Activated naive CD4-positive, alpha-beta T cell treated with anti-CD3 and anti-CD28 coated beads, Interleukin-2, amount 50 U/mL, for 24 hours (primary cell): ENCODE results near the gene FHIT.

ENCODE experiments used
- H3K27ac Mint-ChIP-seq: one replicate; pipeline ENCODE4 v1.8.0; 2021; ENCODE audit warnings: mild to moderate bottlenecking, mixed read lengths
- H3K27me3 Mint-ChIP-seq: one replicate; pipeline ENCODE4 v1.8.0; 2021; ENCODE audit warnings: mixed read lengths
- H3K36me3 Mint-ChIP-seq: one replicate; pipeline ENCODE4 v1.8.0; 2021; ENCODE audit warnings: mixed read lengths
- H3K4me1 Mint-ChIP-seq: one replicate; pipeline ENCODE4 v1.8.0; 2021; ENCODE audit warnings: mixed read lengths
- H3K4me3 Mint-ChIP-seq: one replicate; pipeline ENCODE4 v1.8.0; 2021; ENCODE audit warnings: mild to moderate bottlenecking, mixed read lengths
- H3K9me3 Mint-ChIP-seq: one replicate; pipeline ENCODE4 v1.8.0; 2021; ENCODE audit warnings: mixed read lengths

Gene FHIT

GRCh38 chr3:60770532-60770931, 480.7 kb downstream of the FHIT start:
- Mint-ChIP-seq H3K27ac (no peak overlapping the region), H3K4me3 (no peak overlapping the region), H3K9me3 (peaks cover under 1% of the 10 kb centered on the region), H3K27me3 (no peaks in the 10 kb centered on the region), H3K4me1 (no peaks in the 10 kb centered on the region), H3K36me3 (peaks cover 3% of the 10 kb centered on the region)

DNA sequence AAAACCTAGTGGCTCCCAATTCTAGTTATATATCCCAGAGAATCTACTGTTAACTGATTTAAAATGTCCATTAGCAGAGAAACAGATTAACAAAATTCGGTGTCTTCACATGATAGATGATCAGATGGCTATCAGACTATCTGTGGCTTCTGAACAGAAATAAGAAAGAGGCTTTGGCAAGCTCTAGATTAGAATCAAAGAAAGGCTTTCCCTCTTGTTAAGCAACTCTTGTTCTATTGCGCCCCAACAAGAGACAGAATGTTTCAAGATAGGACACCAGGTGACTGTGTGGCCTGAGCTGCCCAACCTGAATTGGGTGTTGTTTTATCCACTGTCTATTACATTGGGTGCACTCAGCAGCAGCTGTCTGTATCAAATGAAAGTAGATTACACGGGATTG, 483.7 kb downstream of the FHIT start:
- H3K9me3 Mint-ChIP-seq: no peaks in the 10 kb centered on the region
- H3K4me3 Mint-ChIP-seq: no peak overlapping the region
- no peak overlapping the region for H3K27ac Mint-ChIP-seq
- no peaks in the 10 kb centered on the region for H3K36me3 Mint-ChIP-seq
- no peaks in the 10 kb centered on the region for H3K4me1 Mint-ChIP-seq
- H3K27me3 Mint-ChIP-seq: no peaks in the 10 kb centered on the region

DNA sequence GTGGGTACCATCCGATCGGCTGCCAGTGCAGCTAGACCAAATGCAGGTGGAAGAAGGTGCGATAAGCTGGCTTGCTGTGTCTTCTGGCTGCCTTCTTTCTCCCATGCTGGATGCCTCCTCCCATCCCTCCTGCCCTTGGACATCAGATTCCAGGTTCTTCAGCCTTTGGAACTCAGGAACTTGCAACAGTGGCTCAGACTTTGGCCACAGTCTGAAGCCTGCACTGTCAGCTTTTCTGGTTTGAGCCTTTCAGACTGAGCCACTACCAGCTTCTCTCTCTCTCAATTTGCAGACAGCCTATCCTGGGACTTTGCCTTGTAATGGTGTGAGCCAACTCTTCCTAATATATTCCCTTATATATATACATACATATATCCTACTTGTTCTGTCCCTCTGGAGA, 485.5 kb downstream of the FHIT start:
- no peaks in the 10 kb centered on the region for H3K36me3 Mint-ChIP-seq
- no peaks in the 10 kb centered on the region for H3K27me3 Mint-ChIP-seq
- no peaks in the 10 kb centered on the region for H3K9me3 Mint-ChIP-seq
- no peaks in the 10 kb centered on the region for H3K4me1 Mint-ChIP-seq
- no peak overlapping the region for H3K4me3 Mint-ChIP-seq
- no peak overlapping the region for H3K27ac Mint-ChIP-seq

DNA sequence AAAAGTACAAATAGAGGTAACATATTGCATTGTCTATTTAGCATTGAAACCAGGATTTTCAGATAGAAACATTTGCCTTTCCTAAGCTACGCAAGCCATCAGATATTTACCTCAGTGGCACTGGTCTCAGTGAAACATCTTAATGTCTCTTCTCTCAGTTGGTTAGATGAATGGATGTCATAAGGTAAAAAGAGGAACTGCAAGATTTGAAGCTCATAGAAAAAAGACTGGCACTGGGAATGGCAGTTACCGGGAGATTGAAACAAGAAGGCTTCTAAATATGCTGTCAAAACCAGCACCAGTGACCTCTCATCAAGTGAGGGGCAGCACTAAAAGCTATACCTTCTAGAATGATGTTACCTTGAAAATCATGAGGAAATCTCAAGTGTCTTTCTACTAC, 486.4 kb downstream of the FHIT start:
- Mint-ChIP-seq H3K4me1 (no peaks in the 10 kb centered on the region), H3K27ac (no peak overlapping the region), H3K4me3 (no peak overlapping the region), H3K36me3 (no peaks in the 10 kb centered on the region), H3K27me3 (no peaks in the 10 kb centered on the region), H3K9me3 (no peaks in the 10 kb centered on the region)

DNA sequence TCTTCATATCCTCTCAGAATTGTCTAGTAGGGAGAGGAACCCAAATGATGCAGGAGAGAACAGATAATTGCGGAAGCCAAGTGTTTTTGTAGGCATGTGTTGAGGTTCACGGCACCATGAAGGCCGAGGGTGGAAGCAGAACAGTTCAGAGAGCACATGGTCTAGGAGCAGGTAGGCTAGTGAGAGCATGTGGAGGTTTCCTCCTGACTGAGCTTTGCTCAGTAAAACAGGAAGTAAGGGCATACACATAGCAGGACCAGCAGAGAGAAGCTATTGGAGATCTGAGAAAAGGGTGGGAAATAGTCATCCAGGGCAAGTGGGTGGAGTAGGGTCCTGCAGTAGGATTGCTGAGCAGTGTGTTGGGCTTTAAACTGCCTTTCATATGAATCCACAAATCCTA, 491.1 kb downstream of the FHIT start:
- H3K27ac Mint-ChIP-seq: no peak overlapping the region
- no peaks in the 10 kb centered on the region for H3K27me3 Mint-ChIP-seq
- H3K36me3 Mint-ChIP-seq: no peaks in the 10 kb centered on the region
- H3K4me1 Mint-ChIP-seq: no peaks in the 10 kb centered on the region
- H3K9me3 Mint-ChIP-seq: peaks cover 8% of the 10 kb centered on the region
- no peak overlapping the region for H3K4me3 Mint-ChIP-seq

DNA sequence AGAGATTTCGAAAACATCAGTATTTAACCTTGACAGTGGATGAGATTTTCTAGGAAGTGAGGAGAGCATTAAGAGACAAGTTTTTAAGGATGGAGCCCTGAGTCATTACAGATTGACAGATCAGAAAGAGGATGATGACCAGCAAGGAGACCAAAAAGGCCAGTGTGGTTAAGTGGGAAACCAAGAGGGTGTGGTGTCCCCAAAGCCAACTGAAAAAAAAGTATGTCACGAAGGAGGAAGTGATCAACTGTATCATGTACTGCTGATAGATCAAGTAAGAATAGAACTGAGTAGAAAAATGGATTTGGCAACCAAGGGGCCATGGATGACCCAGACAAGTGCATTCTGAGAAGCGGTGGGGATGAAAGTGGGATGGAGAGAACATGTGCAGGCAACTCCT, 491.8 kb downstream of the FHIT start:
- no peak overlapping the region for H3K4me3 Mint-ChIP-seq
- peaks cover 8% of the 10 kb centered on the region for H3K9me3 Mint-ChIP-seq
- H3K36me3 Mint-ChIP-seq: no peaks in the 10 kb centered on the region
- H3K27me3 Mint-ChIP-seq: no peaks in the 10 kb centered on the region
- H3K4me1 Mint-ChIP-seq: no peaks in the 10 kb centered on the region
- H3K27ac Mint-ChIP-seq: no peak overlapping the region

GRCh38 chr3:60758831-60759230, 492.4 kb downstream of the FHIT start:
- no peak overlapping the region for H3K4me3 Mint-ChIP-seq
- H3K36me3 Mint-ChIP-seq: no peaks in the 10 kb centered on the region
- no peak overlapping the region for H3K27ac Mint-ChIP-seq
- peaks cover 8% of the 10 kb centered on the region for H3K9me3 Mint-ChIP-seq
- H3K27me3 Mint-ChIP-seq: no peaks in the 10 kb centered on the region
- no peaks in the 10 kb centered on the region for H3K4me1 Mint-ChIP-seq

DNA sequence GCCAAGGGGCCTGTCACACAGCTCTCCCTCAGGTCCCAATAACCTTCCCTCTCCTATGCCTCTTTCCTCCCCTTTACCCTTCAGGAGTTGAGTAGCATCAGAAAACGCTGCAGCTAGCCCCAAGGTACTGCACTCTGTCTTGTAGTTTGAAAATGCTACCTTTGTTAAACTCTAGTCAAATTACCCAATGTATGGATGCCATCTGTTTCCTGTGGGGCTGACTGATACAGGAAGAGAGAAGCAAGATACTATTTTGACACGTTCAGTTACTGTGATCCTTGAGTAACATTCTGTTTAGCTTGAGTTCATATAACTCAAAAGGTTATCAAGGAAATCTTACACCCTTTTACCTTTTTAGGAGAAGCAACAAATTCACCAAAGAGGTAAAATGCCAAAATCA, 493.1 kb downstream of the FHIT start:
- Mint-ChIP-seq H3K9me3 (peaks cover 8% of the 10 kb centered on the region), H3K36me3 (no peaks in the 10 kb centered on the region), H3K27ac (no peak overlapping the region), H3K27me3 (no peaks in the 10 kb centered on the region), H3K4me3 (no peak overlapping the region), H3K4me1 (no peaks in the 10 kb centered on the region)

- H3K36me3 Mint-ChIP-seq: no peaks in the 10 kb centered on the region
- H3K27me3 Mint-ChIP-seq: no peaks in the 10 kb centered on the region
These were observed 493.5 kb downstream of the FHIT start for GRCh38 chr3:60757724-60758123.

GRCh38 chr3:60756241-60757030, 494.8 kb downstream of the FHIT start:
- Mint-ChIP-seq H3K9me3 (peaks cover 8% of the 10 kb centered on the region), H3K27me3 (no peaks in the 10 kb centered on the region), H3K27ac (no peak overlapping the region), H3K4me1 (no peaks in the 10 kb centered on the region), H3K36me3 (no peaks in the 10 kb centered on the region), H3K4me3 (no peak overlapping the region)

More at GRCh38 chr3:60757724-60758123, 493.5 kb downstream of the FHIT start:
- no peak overlapping the region for H3K4me3 Mint-ChIP-seq
- no peak overlapping the region for H3K27ac Mint-ChIP-seq
- no peaks in the 10 kb centered on the region for H3K4me1 Mint-ChIP-seq
- H3K9me3 Mint-ChIP-seq: peaks cover 8% of the 10 kb centered on the region

DNA sequence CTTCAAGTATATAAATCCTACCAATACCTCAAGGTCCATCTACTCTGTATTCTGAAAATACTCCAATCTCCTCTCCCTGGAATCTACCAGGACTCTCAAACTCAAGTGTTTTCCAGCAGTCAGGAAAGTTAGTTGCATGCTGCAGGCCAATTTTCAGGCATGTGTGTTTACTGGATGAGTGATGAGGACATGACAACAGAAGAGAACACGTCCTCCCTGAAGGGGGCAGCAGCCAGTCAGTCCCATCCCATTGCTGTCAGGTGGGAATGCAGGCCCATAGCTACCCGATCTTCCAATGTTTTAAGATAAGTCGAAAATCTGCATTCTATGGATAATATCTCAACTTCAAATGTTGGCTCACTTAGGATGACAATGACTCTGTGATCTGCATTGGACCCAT, 496.2 kb downstream of the FHIT start:
- peaks cover 3% of the 10 kb centered on the region for H3K36me3 Mint-ChIP-seq
- no peaks in the 10 kb centered on the region for H3K4me1 Mint-ChIP-seq
- peaks cover 8% of the 10 kb centered on the region for H3K9me3 Mint-ChIP-seq
- H3K27ac Mint-ChIP-seq: no peak overlapping the region
- no peak overlapping the region for H3K4me3 Mint-ChIP-seq
- H3K27me3 Mint-ChIP-seq: no peaks in the 10 kb centered on the region

GRCh38 chr3:60754617-60755016, 496.6 kb downstream of the FHIT start:
- Mint-ChIP-seq H3K4me3 (no peak overlapping the region), H3K4me1 (no peaks in the 10 kb centered on the region), H3K9me3 (peaks cover 11% of the 10 kb centered on the region), H3K27ac (no peak overlapping the region), H3K27me3 (no peaks in the 10 kb centered on the region), H3K36me3 (peaks cover 3% of the 10 kb centered on the region)

DNA sequence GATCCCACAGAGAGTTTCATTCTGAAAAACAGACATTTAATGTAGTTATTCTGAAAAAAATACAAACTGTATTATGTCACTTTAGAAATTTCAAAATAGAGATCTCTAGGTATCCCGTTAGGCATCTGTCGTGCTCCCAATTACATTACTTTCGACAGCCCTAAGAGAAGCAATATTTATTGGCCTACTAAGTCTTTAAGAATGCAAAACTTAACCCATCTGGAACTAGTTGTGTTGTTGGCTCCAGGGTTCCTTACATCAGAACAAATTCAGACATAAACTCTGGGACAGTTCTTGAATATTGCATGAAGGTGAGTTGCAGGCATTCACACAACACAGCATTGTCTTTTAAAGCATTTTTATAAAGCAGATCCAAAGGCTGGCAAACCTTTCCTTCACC, 498.4 kb downstream of the FHIT start:
- Mint-ChIP-seq H3K36me3 (peaks cover 3% of the 10 kb centered on the region), H3K27me3 (no peaks in the 10 kb centered on the region), H3K4me1 (no peaks in the 10 kb centered on the region), H3K27ac (no peak overlapping the region), H3K4me3 (no peak overlapping the region), H3K9me3 (peaks cover 8% of the 10 kb centered on the region)

- H3K36me3 Mint-ChIP-seq: peaks cover 3% of the 10 kb centered on the region
- H3K27me3 Mint-ChIP-seq: no peaks in the 10 kb centered on the region
- no peak overlapping the region for H3K27ac Mint-ChIP-seq
- H3K4me1 Mint-ChIP-seq: peaks cover 3% of the 10 kb centered on the region
- no peak overlapping the region for H3K4me3 Mint-ChIP-seq
- peaks cover 8% of the 10 kb centered on the region for H3K9me3 Mint-ChIP-seq
These were observed 504.4 kb downstream of the FHIT start for GRCh38 chr3:60746695-60747416.

DNA sequence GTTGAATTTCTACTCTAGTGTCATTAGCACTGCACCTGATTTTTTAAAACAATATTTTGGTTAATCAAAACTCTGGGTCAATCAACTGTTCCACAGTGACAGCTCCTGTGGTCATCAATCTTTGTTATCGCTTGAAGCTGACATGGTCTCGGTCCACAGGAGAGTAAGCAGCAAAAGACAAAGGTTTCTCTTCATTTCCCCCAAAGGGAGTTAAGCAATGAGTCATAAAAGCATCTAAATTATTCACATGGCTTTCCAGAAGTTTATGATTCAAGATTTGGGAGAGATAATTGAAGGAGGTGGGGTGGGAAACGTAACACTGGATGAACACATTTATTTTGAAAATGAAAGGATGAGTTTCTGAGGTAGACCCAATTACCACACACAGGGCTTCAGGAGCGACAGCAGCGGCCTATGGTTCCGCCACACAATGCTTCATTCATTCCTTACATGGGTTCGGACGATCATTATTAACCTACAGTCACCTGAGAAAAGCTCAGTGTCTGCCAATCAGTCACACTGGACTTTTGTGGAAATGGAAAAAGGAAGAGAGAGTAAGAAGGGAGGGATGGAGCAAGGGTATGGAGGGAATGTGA, 505.1 kb downstream of the FHIT start:
- Mint-ChIP-seq H3K27me3 (no peaks in the 10 kb centered on the region), H3K9me3 (peaks cover 8% of the 10 kb centered on the region), H3K36me3 (peaks cover 3% of the 10 kb centered on the region), H3K4me1 (peaks cover 3% of the 10 kb centered on the region), H3K27ac (no peak overlapping the region), H3K4me3 (no peak overlapping the region)

- peaks cover 3% of the 10 kb centered on the region for H3K4me1 Mint-ChIP-seq
- no peaks in the 10 kb centered on the region for H3K27me3 Mint-ChIP-seq
- H3K27ac Mint-ChIP-seq: no peak overlapping the region
- H3K4me3 Mint-ChIP-seq: no peak overlapping the region
- no peaks in the 10 kb centered on the region for H3K36me3 Mint-ChIP-seq
- no peaks in the 10 kb centered on the region for H3K9me3 Mint-ChIP-seq
These were observed 507.6 kb downstream of the FHIT start for GRCh38 chr3:60743631-60744164.
